ENCODE data around the gene WFDC6. TPM values are rescaled to one million over a fixed set of nuclear protein-coding genes. Genes with fewer than 3 reads are reported as not detected.

The WFDC6 gene
- total RNA-seq, 3 donors from 2014 or later: not detected

DNA sequence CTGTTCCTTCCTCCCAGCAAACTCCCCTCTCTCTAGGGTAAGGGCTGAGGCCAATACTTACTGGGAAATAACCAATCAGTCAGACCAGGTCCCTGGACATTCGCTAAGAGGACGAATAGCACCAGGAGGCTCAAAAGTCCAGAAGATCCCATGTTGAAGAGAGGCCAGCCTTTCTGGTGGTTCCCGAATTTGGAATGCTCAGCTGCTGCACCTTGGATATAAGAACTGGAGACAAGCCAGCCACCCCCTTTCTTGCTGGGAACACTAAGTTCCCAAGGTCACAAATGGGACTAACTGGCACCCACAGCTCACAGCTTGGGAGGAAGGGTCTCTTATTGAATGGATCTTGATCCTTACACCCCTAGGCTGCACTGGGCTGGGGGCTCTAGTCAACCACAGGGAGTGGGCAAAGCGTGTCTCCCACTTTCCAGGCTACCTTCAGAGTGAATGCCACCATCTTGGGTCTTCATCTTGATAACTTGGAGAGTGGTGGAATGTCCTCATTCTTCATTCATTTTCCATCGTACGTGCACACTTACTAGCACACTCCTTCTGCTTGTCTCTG lies 8.0 kb upstream of the WFDC6 start, which contains the start of gene EPPIN:
Gene EPPIN (minus strand): TSS at position 196 of the 565 bp plus-strand sequence. CDS start 44 bp downstream, at position 152.
- no peaks in the 10 kb centered on the region for H3K9me3 Mint-ChIP-seq
- DNase-seq (no peak), ATAC-seq (no peak)
- H3K4me1 Mint-ChIP-seq (ENCODE audit: low read depth): no peaks in the 10 kb centered on the region
- no peak within 1 kb of the TSS for H3K4me3 Mint-ChIP-seq
- no peaks in the 10 kb centered on the region for H3K36me3 Mint-ChIP-seq (ENCODE audit: insufficient read depth)
- peaks cover 41% of the 10 kb centered on the region for H3K27me3 Mint-ChIP-seq (ENCODE audit: low read depth)

DNA sequence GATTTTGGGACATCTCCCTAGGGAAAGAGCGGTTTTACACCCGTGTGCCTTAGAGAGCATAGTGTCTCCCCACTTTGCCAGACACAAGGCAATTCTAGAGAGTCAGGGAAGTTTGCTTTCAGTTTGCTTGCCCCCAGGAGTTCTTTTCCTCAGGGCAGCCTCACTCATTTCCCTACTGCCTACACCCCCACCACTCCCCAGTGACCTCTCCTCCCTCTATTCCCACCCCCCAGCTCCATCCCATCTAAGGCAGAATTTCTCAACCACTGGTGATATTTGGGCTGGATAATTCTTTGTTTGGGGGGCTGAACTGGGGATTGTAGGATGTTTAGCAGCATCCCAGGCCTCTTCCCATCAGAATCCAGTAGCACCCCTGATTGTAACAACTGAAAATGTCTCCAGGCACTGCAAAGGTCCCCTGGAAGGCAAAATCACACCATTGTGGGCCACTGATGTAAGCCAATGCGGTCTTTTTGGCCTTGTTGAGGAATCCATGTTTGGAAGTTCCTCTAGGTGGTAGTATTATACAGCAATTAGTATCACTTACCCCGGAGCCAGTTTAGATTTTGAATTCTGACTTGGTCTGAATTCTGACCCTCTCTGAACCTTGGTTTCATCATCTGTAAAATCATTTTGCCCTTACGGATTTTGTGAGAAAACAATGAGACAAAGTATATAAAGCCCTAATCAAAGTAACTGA lies 6.6 kb upstream of the WFDC6 start:
- H3K4me1 Mint-ChIP-seq (ENCODE audit: low read depth): no peaks in the 10 kb centered on the region
- no peak overlapping the region for H3K4me3 Mint-ChIP-seq
- peak in 1 of 2 donors; percentile 46 for ATAC-seq
- no peaks in the 10 kb centered on the region for H3K9me3 Mint-ChIP-seq
- H3K36me3 Mint-ChIP-seq (ENCODE audit: insufficient read depth): no peaks in the 10 kb centered on the region
- peaks cover 46% of the 10 kb centered on the region for H3K27me3 Mint-ChIP-seq (ENCODE audit: low read depth)
- DNase-seq: no peak

DNA sequence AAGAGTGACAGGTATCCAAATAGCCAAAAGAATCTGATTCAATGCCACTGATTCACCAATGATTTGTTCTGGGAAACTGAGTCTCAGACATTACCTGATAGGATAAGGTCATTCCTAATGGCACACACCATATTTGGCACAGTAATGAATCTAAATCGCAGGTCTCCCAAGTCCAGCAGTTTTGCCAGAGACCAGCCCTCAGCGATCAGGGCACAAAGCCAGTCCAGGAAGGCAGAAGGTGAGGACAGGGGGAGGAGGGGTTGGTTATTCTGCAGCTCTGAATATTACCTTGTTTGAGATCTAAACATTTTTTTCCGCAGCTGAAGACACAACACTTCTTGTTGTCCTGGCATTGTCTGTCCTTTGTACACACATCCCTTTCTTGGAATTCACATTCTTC lies 6.1 kb upstream of the WFDC6 start:
- DNase-seq (no peak), ATAC-seq (no peak)
- H3K9me3 Mint-ChIP-seq: no peaks in the 10 kb centered on the region
- H3K4me3 Mint-ChIP-seq: no peak overlapping the region
- H3K4me1 Mint-ChIP-seq (ENCODE audit: low read depth): no peaks in the 10 kb centered on the region
- peaks cover 49% of the 10 kb centered on the region for H3K27me3 Mint-ChIP-seq (ENCODE audit: low read depth)
- no peaks in the 10 kb centered on the region for H3K36me3 Mint-ChIP-seq (ENCODE audit: insufficient read depth)

DNA sequence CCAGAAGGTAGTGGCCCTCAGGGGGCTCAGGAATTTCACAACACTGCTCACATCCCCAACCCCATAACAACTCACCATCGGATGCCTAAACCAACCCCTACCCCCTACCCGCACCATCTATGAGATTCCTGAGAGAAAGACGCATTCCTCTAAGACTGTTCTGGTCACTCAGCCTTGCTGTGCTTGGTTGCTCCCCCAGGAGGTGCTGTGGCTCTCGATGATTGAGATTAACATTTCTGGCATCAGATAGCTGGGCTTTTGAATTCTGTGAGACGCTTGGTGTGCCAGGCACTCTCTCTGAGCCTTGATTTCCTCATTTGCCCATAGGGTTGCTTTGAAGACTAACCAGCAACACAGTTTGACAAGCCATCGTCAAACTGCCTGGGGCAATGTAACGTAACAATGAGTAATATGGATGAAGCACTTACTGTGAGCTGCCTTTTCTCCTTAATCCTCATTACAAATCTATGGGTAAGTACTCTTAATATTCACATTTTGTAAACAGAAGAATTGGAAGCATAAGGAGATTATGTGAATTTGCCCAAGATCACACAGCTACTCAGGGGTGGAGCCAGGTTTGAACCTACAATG lies 978 bp downstream of the WFDC6 start:
- Mint-ChIP-seq H3K27me3 (ENCODE audit: low read depth) (peaks cover 39% of the 10 kb centered on the region), H3K9me3 (no peaks in the 10 kb centered on the region), H3K4me3 (no peak overlapping the region), H3K36me3 (ENCODE audit: insufficient read depth) (no peaks in the 10 kb centered on the region), H3K4me1 (ENCODE audit: low read depth) (no peaks in the 10 kb centered on the region)
- DNase-seq: no peak
- no peak for ATAC-seq

DNA sequence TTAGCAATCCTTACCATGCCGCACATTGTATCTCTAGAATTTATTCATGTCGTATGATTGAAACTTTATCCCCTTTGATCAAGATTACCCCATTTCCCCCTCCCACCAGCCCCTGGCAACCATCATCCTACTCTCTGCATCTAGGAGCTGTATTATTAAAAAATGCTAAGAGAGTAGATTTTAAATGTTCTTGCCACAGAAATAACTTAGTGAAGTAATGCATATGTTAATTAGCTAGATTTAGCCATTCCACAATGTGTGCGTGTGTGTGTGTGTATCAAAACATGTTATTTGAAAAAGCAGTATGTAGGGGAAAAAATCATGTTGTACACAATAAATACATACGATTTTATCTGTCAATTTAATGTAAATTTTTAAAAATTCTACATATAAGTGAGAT lies 12.0 kb downstream of the WFDC6 start:
- H3K4me1 Mint-ChIP-seq (ENCODE audit: low read depth): no peaks in the 10 kb centered on the region
- DNase-seq: no peak
- no peaks in the 10 kb centered on the region for H3K9me3 Mint-ChIP-seq
- no peak overlapping the region for H3K4me3 Mint-ChIP-seq
- no peaks in the 10 kb centered on the region for H3K36me3 Mint-ChIP-seq (ENCODE audit: insufficient read depth)
- no peak for ATAC-seq
- peaks cover 31% of the 10 kb centered on the region for H3K27me3 Mint-ChIP-seq (ENCODE audit: low read depth)

DNA sequence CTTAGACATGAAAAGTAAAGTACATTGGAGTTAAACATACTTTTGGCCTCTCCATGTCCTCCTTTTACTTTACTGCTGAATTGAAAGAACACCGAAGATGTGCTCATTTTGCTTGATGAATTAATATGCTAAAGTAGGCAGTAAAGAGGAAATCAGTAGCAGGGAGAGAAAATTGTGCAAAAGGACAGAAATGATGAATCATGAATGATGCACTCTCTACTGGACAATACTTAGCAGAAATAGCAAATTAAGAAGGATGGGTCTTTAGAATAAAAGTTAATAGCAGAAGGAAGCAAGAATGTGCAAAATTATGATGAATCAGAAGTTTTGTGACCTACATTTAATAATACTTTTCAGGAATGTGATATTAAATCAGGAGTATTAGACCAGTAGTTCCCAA lies 15.5 kb downstream of the WFDC6 start:
- no peaks in the 10 kb centered on the region for H3K36me3 Mint-ChIP-seq (ENCODE audit: insufficient read depth)
- ATAC-seq (no peak), DNase-seq (no peak)
- H3K4me1 Mint-ChIP-seq (ENCODE audit: low read depth): no peaks in the 10 kb centered on the region
- H3K9me3 Mint-ChIP-seq: no peaks in the 10 kb centered on the region
- H3K4me3 Mint-ChIP-seq: no peak overlapping the region
- H3K27me3 Mint-ChIP-seq (ENCODE audit: low read depth): peaks cover 31% of the 10 kb centered on the region

DNA sequence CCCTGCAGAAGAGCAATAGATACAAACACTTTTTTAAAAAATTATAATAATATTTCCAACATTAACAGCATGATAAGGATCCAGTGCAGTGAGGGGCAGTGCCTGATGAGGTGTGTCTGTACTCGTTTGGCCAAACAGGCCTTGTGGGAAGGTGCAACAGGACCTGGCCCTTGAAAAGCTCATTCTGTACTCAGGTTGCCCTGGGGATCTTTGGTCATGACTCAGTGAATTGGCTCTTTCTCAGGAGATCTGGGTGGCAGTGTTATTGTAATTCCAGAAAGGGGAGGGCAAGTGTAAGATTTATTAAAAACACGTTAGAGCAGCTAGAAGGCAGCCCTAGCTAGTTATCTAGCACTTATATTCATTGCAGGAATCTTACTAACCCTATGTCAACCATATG lies 21.0 kb downstream of the WFDC6 start:
- H3K4me3 Mint-ChIP-seq: no peak overlapping the region

DNA sequence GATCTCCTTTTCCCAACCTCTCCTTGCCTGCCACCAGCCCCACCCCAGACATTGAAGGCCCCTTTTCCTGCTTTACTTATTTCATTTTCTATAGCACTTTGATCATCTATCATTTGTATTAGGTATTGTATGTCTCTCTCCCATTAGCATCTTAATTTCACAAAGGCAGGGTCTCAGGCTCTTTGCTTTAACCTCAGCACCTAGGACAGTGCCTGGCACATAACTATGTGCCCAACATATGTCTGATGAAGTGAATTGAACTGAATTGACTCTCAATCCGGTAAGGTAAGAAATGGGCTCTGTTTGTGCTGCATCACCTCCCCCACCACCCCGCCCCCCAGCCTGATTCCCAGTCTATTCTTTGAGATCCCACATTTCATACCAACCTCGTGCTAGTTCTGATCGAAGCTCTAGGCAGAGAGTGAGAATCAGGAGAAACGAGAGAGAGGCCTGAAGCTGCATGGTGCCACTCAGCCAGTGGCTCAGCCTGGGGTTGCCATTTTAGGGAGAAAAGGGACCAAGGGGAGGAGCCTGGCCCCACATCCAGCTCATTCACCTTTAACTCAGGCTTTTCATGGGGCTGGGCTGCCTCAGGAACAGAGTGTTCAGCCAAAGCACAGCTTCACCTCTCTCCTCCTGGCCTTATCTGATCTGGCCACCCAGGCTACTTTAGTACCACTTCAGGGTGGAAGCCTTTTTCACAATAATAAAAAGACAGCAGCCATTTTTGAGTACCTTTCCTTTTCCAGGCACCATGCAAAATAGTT lies 24.0 kb downstream of the WFDC6 start, which contains the start of gene SPINT3:
Gene SPINT3 (minus strand): TSS at position 476 of the 767 bp plus-strand sequence. CDS start 14 bp downstream, at position 462.
- H3K4me1 Mint-ChIP-seq (ENCODE audit: low read depth): no peaks in the 10 kb centered on the region
- no peaks in the 10 kb centered on the region for H3K36me3 Mint-ChIP-seq (ENCODE audit: insufficient read depth)
- no peaks in the 10 kb centered on the region for H3K9me3 Mint-ChIP-seq
- H3K27me3 Mint-ChIP-seq (ENCODE audit: low read depth): peaks cover 25% of the 10 kb centered on the region
- no peak within 1 kb of the TSS for H3K4me3 Mint-ChIP-seq
- DNase-seq: no peak
- ATAC-seq: no peak

More for the DNA sequence above, 21.0 kb downstream of the WFDC6 start:
- peaks cover 25% of the 10 kb centered on the region for H3K27me3 Mint-ChIP-seq (ENCODE audit: low read depth)
- no peaks in the 10 kb centered on the region for H3K36me3 Mint-ChIP-seq (ENCODE audit: insufficient read depth)
- no peaks in the 10 kb centered on the region for H3K4me1 Mint-ChIP-seq (ENCODE audit: low read depth)
- H3K9me3 Mint-ChIP-seq: no peaks in the 10 kb centered on the region
- ATAC-seq (no peak), DNase-seq (no peak)

DNA sequence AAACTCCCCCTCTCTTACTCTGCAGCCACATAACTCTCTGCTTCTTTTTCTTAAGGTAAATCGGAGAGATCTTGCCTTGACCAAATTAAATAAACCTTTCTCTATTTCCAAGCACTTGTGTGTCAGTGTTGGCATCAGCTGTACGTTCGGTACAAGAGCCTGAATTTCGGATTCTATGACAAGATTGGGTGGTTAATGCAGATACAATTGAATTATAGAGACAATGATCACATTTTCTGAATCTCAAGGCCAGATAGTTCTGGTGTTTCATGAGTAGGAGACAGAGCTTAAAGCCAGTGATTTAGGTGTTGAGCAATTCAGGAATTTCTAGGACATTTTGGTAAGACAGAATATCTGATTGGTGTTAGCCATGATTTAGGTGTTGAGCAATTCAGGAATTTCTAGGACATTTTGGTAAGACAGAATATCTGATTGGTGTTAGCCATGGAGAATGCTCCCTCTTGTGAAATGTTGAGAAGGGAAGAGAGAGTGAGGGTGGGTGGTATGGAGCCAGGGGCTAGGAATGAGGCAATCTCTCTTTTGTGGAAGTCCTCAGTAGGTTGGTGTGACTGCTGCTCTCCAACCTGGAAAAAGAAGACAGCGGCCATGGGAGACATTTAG lies 28.9 kb downstream of the WFDC6 start:
- H3K4me3 Mint-ChIP-seq: no peak overlapping the region
- DNase-seq: no peak
- H3K9me3 Mint-ChIP-seq: no peaks in the 10 kb centered on the region
- H3K4me1 Mint-ChIP-seq (ENCODE audit: low read depth): no peaks in the 10 kb centered on the region
- peaks cover 32% of the 10 kb centered on the region for H3K27me3 Mint-ChIP-seq (ENCODE audit: low read depth)
- H3K36me3 Mint-ChIP-seq (ENCODE audit: insufficient read depth): no peaks in the 10 kb centered on the region
- no peak for ATAC-seq

DNA sequence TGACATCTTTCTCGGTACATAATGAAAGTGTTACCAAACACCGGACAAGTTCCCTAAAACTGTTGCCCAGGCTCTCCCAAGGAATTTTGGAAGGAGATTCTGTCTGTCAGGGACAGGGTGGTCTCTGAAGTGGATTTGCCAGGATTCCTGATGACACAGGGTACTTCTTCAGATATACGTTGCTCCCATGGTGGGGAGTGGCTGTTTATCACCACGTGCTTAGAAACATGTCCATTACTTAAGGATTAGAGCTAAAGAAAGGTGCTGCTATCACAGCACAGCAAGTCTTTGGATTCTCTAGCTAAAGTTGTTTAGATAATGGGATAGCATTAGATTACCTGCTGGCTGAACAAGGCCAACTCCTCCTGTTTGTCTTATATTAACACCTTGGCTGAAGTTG lies 30.2 kb downstream of the WFDC6 start:
- Mint-ChIP-seq H3K4me1 (ENCODE audit: low read depth) (no peaks in the 10 kb centered on the region), H3K36me3 (ENCODE audit: insufficient read depth) (no peaks in the 10 kb centered on the region), H3K9me3 (no peaks in the 10 kb centered on the region), H3K27me3 (ENCODE audit: low read depth) (peaks cover 34% of the 10 kb centered on the region), H3K4me3 (no peak overlapping the region)
- DNase-seq: no peak
- no peak for ATAC-seq

DNA sequence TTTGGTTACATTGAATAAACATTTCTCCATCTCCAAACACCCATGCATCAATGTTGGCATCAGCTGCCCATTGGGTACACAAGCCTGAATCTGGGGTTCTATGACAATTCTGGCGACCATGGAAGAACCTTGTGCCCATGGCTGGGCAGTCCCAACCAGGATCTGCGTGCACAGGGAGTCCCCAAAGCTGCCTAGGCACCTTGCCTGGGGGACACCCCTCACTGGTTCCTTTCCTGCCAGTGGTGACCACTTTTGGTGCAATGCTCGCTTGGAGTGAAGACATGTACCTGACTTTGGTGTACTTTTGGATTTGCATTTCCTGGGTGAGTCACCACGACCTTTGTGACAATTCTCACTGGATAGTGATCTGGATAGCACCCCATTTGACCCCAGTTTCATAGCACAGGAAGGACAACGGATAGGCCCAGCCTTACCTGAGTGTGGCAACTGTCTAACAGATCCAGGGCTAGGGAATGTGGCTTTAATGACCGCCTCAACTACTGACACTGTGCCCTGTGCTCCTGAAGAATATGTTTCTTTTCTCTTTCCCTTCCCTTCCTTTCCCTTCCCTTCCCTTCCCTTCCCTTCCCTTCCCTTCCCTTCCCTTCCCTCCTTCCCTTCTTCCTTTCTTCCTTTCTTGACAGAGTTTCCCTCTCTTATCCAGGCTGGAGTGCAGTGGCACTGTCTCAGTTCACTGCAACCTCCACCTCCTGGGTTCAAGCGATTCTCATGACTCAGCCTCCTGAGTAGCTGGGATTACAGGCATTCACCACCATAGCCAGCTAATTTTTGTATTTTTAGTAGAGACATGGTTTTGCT lies 31.0 kb downstream of the WFDC6 start:
- H3K36me3 Mint-ChIP-seq (ENCODE audit: insufficient read depth): no peaks in the 10 kb centered on the region
- H3K4me1 Mint-ChIP-seq (ENCODE audit: low read depth): no peaks in the 10 kb centered on the region
- H3K4me3 Mint-ChIP-seq: no peak overlapping the region
- DNase-seq: no peak
- H3K27me3 Mint-ChIP-seq (ENCODE audit: low read depth): peaks cover 36% of the 10 kb centered on the region
- H3K9me3 Mint-ChIP-seq: no peaks in the 10 kb centered on the region
- ATAC-seq: no peak

DNA sequence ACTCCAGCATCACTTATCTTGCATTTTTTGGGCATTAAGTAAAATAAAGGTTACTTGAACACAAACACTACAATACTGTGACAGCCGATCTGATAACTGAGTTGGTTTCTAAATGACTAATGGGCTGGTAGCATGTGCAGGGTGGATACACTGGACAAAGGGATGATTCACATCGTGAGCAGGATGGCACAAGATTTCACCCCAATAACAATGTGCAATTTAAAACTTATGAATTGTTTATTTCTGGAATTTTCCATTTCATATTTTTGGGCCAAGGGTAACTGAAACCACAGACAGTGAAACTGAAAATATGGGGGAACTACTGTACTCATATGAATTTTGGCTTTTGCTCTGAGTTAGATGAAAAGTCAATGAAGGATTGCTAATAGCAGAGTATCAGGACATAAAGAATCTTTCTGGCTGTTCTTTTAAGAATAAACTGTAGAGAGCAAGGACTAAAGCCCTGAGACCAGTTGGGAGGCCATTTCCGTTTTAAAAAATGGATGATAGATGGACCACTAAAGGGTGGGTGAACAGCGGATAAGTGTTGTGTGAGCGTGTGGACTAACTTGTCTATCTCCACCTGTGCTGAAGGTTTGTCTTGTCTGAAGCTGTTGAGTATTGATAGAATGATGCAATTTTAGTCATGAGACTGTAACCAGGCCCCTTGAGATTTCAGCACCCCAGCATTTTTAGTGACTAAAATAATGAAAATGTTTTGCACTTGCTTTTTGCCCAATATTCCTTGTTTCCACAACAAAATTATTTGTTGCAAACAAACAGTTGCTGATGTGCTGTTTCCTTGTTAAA lies 32.1 kb downstream of the WFDC6 start:
- ATAC-seq (peak; percentile 35 to 53), DNase-seq (no peak)
- Mint-ChIP-seq H3K36me3 (ENCODE audit: insufficient read depth) (no peaks in the 10 kb centered on the region), H3K4me3 (no peak overlapping the region), H3K27me3 (ENCODE audit: low read depth) (peaks cover 31% of the 10 kb centered on the region), H3K4me1 (ENCODE audit: low read depth) (no peaks in the 10 kb centered on the region), H3K9me3 (no peaks in the 10 kb centered on the region)

DNA sequence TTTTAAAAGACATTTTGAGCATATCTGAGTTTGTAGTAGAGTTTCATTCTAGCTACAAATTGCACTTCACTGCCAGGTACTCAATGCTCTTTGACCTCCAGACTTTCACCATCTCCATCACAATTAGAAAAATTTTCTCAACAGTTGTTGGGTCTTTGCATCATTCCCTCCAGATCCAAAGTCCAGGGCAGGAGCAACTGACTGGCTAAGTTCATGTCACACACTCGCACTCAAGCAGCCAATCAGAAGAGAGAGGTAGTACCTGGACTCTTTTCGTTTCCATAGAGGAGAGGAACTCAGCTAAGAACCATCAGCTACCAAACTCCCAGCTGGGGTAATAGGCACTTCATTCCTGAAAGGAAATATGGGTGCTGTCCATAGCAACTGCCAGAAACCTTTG lies 32.9 kb downstream of the WFDC6 start:
- no peak for ATAC-seq
- no peak for DNase-seq
- H3K36me3 Mint-ChIP-seq (ENCODE audit: insufficient read depth): no peaks in the 10 kb centered on the region
- H3K4me1 Mint-ChIP-seq (ENCODE audit: low read depth): no peaks in the 10 kb centered on the region
- peaks cover 31% of the 10 kb centered on the region for H3K27me3 Mint-ChIP-seq (ENCODE audit: low read depth)
- no peak overlapping the region for H3K4me3 Mint-ChIP-seq
- no peaks in the 10 kb centered on the region for H3K9me3 Mint-ChIP-seq

All from activated T-cell treated with anti-CD3 and anti-CD28 coated beads, Interleukin-2, amount 50 U/mL, for 4 hours (primary cell).